H1 (cell line): ENCODE measurements around the gene FLT1. TPM values are rescaled to one million over a fixed set of nuclear protein-coding genes. Genes with fewer than 3 reads are reported as not detected.

Source experiments
- CTCF ChIA-PET: fragments of 300-600 bp; sonication (Branson Sonifier 250); formaldehyde crosslinking; loops from one replicate; lab custom pipeline; 2021; ENCODE audit not compliant: partially characterized antibody; lab: Charles Lee
- POLR2A ChIA-PET: fragments of 300-600 bp; sonication (Branson Sonifier 250); formaldehyde crosslinking; loops from one replicate; lab custom pipeline; 2021; ENCODE audit warnings: inconsistent platforms; ENCODE audit not compliant: partially characterized antibody; lab: Charles Lee
- DNase-seq, 2 experiments: peaks; one replicate each; pipeline versions ENCODE4 v3.0.0 to v3.0.0-alpha.2; 2010 to 2022; ENCODE audit warnings: low spot score in 2 of 2, low read depth in 1 of 2, mixed read lengths in 1 of 2
- FAIRE-seq: peaks from 2 replicates; lab custom pipeline; 2011; peaks lifted over from hg19 to GRCh38; lab: Jason Lieb, UNC
- H2AFZ ChIP-seq: 2 replicates; pipeline ENCODE4 v1.8.1; 2012; ENCODE audit warnings: low read length, inconsistent platforms
- H2AK5ac ChIP-seq: 2 replicates; pipeline ENCODE4 v1.6.1; 2013; ENCODE audit warnings: low read depth, low read length
- H2BK120ac ChIP-seq: replicated peaks from 2 replicates; pipeline ENCODE3; 2013; ENCODE audit warnings: low read depth, low read length, inconsistent platforms
- H2BK12ac ChIP-seq: 2 replicates; pipeline ENCODE4 v1.6.1; 2013; ENCODE audit warnings: low read depth, low read length
- H2BK15ac ChIP-seq: 2 replicates; pipeline ENCODE4 v1.6.1; 2013; ENCODE audit warnings: low read length
- H2BK20ac ChIP-seq: 2 replicates; pipeline ENCODE4 v1.6.1; 2013; ENCODE audit warnings: low read length
- H2BK5ac ChIP-seq: 2 replicates; pipeline ENCODE4 v1.6.1; 2013; ENCODE audit warnings: low read depth, low read length
- H3K14ac ChIP-seq: 2 replicates; pipeline ENCODE4 v1.6.1; 2013; ENCODE audit warnings: inconsistent platforms; ENCODE audit not compliant: insufficient read length
- H3K18ac ChIP-seq: 2 replicates; pipeline ENCODE4 v1.6.1; 2013; ENCODE audit warnings: low read length; ENCODE audit errors: extremely low read depth
- H3K23ac ChIP-seq: 2 replicates; pipeline ENCODE4 v1.6.1; 2013; ENCODE audit warnings: inconsistent platforms; ENCODE audit not compliant: insufficient read length
- H3K23me2 ChIP-seq: 2 replicates; pipeline ENCODE4 v1.6.1; 2013; ENCODE audit warnings: low read depth, low read length
- H3K27ac ChIP-seq: 2 replicates; pipeline ENCODE4 v1.6.1; 2011; ENCODE audit warnings: low read depth, low read length, inconsistent platforms
- H3K27me3 ChIP-seq, 4 experiments: replicated peaks in 1 of 4; 1 replicate in 1 of 4; 2 replicates in 3 of 4; pipeline versions ENCODE4 v1.6.1 to v1.8.1; 2011 to 2013; ENCODE audit warnings: low read length in 3 of 4, mild to moderate bottlenecking in 3 of 4, inconsistent platforms in 2 of 4, mixed read lengths in 2 of 4, moderate library complexity in 1 of 4; ENCODE audit not compliant: control insufficient read depth in 3 of 4, insufficient read depth in 3 of 4; ENCODE audit errors: extremely low read depth in 1 of 4
- H3K36me3 ChIP-seq, 4 experiments: 2 replicates each; pipeline versions ENCODE4 v1.6.1 to v1.8.1; 2011 to 2013; ENCODE audit warnings: mild to moderate bottlenecking in 4 of 4, low read length in 3 of 4, moderate library complexity in 2 of 4, control low read depth in 1 of 4, inconsistent platforms in 1 of 4; ENCODE audit not compliant: insufficient read depth in 4 of 4, control insufficient read depth in 2 of 4
- H3K4ac ChIP-seq: replicated peaks from 2 replicates; pipeline ENCODE3; 2013; ENCODE audit warnings: low read length, low read depth, mixed read lengths, inconsistent platforms; ENCODE audit not compliant: insufficient read length
- H3K4me1 ChIP-seq, 4 experiments: replicated peaks in 1 of 4; 1 replicate in 1 of 4; 2 replicates in 3 of 4; pipeline versions ENCODE4 v1.6.1 to v1.8.1; 2011 to 2013; ENCODE audit warnings: low read length in 3 of 4, inconsistent platforms in 2 of 4, mixed read lengths in 1 of 4; ENCODE audit not compliant: insufficient read depth in 4 of 4, control insufficient read depth in 3 of 4
- H3K4me2 ChIP-seq, 2 experiments: 2 replicates each; pipeline versions ENCODE4 v1.6.1 to v1.8.1; 2011 to 2013; ENCODE audit warnings: low read depth in 2 of 2, low read length in 2 of 2, control low read depth in 1 of 2, inconsistent platforms in 1 of 2, mild to moderate bottlenecking in 1 of 2; ENCODE audit not compliant: insufficient read depth in 1 of 2
- H3K4me3 ChIP-seq, 4 experiments: fragments of 200-600, 300-600 bp in 1 of 4; sonication (generic), shearing (Covaris generic), sonication (Bioruptor Twin) in 1 of 4; 2 replicates each; pipeline versions ENCODE4 v1.5.1 to v1.8.1; 2011 to 2016; ENCODE audit warnings: low read length in 4 of 4, low read depth in 3 of 4, control low read depth in 2 of 4, inconsistent platforms in 2 of 4, mild to moderate bottlenecking in 2 of 4, mixed read lengths in 1 of 4, moderate library complexity in 1 of 4; ENCODE audit not compliant: insufficient read depth in 2 of 4; ENCODE audit errors: extremely low read depth in 1 of 4
- H3K56ac ChIP-seq: replicated peaks from 2 replicates; pipeline ENCODE3; 2013; ENCODE audit warnings: low read depth, mild to moderate bottlenecking, mixed read lengths, low read length, inconsistent platforms; ENCODE audit not compliant: insufficient read length
- H3K79me1 ChIP-seq: 2 replicates; pipeline ENCODE4 v1.6.1; 2013; ENCODE audit warnings: low read depth, low read length, control low read depth
- H3K79me2 ChIP-seq, 2 experiments: 2 replicates each; pipeline versions ENCODE4 v1.6.1 to v1.8.1; 2012 to 2013; ENCODE audit warnings: low read length in 2 of 2, mild to moderate bottlenecking in 2 of 2, inconsistent platforms in 1 of 2; ENCODE audit not compliant: insufficient read depth in 2 of 2, control insufficient read depth in 1 of 2
- H3K9ac ChIP-seq, 4 experiments: replicated peaks in 1 of 4; 1 replicate in 1 of 4; 2 replicates in 3 of 4; pipeline versions ENCODE4 v1.6.1 to v1.8.1; 2011 to 2013; ENCODE audit warnings: low read depth in 3 of 4, low read length in 3 of 4, control low read depth in 2 of 4, mild to moderate bottlenecking in 2 of 4, moderate library complexity in 2 of 4, inconsistent platforms in 1 of 4; ENCODE audit errors: extremely low read depth in 1 of 4
- H3K9me3 ChIP-seq, 2 experiments: 2 replicates each; pipeline versions ENCODE4 v1.6.1 to v1.8.1; 2012 to 2013; ENCODE audit warnings: mild to moderate bottlenecking in 2 of 2, moderate library complexity in 2 of 2, control low read depth in 1 of 2, inconsistent platforms in 1 of 2, low read depth in 1 of 2, low read length in 1 of 2, mixed read lengths in 1 of 2; ENCODE audit not compliant: insufficient read depth in 2 of 2
- H4K20me1 ChIP-seq, 2 experiments: replicated peaks in 1 of 2; 2 replicates each; pipeline versions ENCODE3 to v1.8.1; 2011 to 2013; ENCODE audit warnings: inconsistent platforms in 2 of 2, low read length in 2 of 2, mild to moderate bottlenecking in 1 of 2; ENCODE audit not compliant: insufficient read depth in 2 of 2, control insufficient read depth in 1 of 2
- H4K5ac ChIP-seq: 2 replicates; pipeline ENCODE4 v1.6.1; 2013; ENCODE audit warnings: low read length, low read depth, mixed read lengths, inconsistent platforms; ENCODE audit not compliant: insufficient read length
- H4K8ac ChIP-seq: 2 replicates; pipeline ENCODE4 v1.8.0; 2013; ENCODE audit warnings: mild to moderate bottlenecking, moderate library complexity, low read length, inconsistent platforms; ENCODE audit not compliant: insufficient read depth; ENCODE audit errors: extremely low read depth
- H4K91ac ChIP-seq: replicated peaks from 2 replicates; pipeline ENCODE3; 2013; ENCODE audit warnings: low read length, mixed read lengths, inconsistent platforms; ENCODE audit not compliant: insufficient read length
- ASH2L ChIP-seq: fragments of 200-600, 300-600 bp; sonication (generic); IDR thresholded peaks from one replicate; pipeline ENCODE4 v1.7.1; 2017; ENCODE audit warnings: low read length
- BCL11A ChIP-seq, 2 experiments: IDR thresholded peaks; one replicate each; pipeline ENCODE4 v1.6.1; 2011; ENCODE audit warnings: low read depth in 2 of 2, low read length in 2 of 2, mild to moderate bottlenecking in 2 of 2
- BRCA1 ChIP-seq: IDR thresholded peaks from 2 replicates; pipeline ENCODE4 v1.6.1; 2012; ENCODE audit warnings: low read depth, low read length, improper control_type of control experiment
- CBX8 ChIP-seq: fragments of 300-800, 300-1000 bp; sonication (generic); IDR thresholded peaks from 2 replicates; pipeline ENCODE4 v1.7.1; 2016; ENCODE audit warnings: low read depth, low read length, borderline replicate concordance
- JUN ChIP-seq: IDR thresholded peaks from 2 replicates; pipeline ENCODE4 v1.6.1; 2011; ENCODE audit warnings: low read depth, mild to moderate bottlenecking, improper control_type of control experiment, low read length
- KDM5A ChIP-seq: fragments of 200-600 bp; IDR thresholded peaks from 2 replicates; pipeline ENCODE4 v1.7.1; 2012; ENCODE audit warnings: mild to moderate bottlenecking, low read length, inconsistent platforms, mixed read lengths
- POU5F1 ChIP-seq: IDR thresholded peaks from 2 replicates; pipeline ENCODE4 v1.6.1; 2011; ENCODE audit warnings: low read depth, mild to moderate bottlenecking, low read length, moderate library complexity
- RBBP5 ChIP-seq: IDR thresholded peaks from 2 replicates; pipeline ENCODE4 v1.7.1; 2012; ENCODE audit warnings: low read depth, mild to moderate bottlenecking, inconsistent platforms, low read length, moderate library complexity, borderline replicate concordance
- SIRT6 ChIP-seq: IDR thresholded peaks from one replicate; pipeline ENCODE4 v1.7.1; 2012; ENCODE audit warnings: low read length, inconsistent platforms
- SP1 ChIP-seq: IDR thresholded peaks from 2 replicates; pipeline ENCODE4 v1.6.1; 2011; ENCODE audit warnings: low read depth, low read length
- SP2 ChIP-seq: IDR thresholded peaks from 2 replicates; pipeline ENCODE4 v1.6.1; 2012; ENCODE audit warnings: mild to moderate bottlenecking, low read length, inconsistent platforms
- TCF12 ChIP-seq: IDR thresholded peaks from 2 replicates; pipeline ENCODE4 v1.6.1; 2011; ENCODE audit warnings: low read depth, mild to moderate bottlenecking, low read length
- YY1 ChIP-seq: IDR thresholded peaks from 2 replicates; pipeline ENCODE4 v1.6.1; 2011; ENCODE audit warnings: low read depth, mild to moderate bottlenecking, low read length
- WGBS, 2 experiments: shearing (Covaris generic) in 1 of 2; methylation state at CpG; one replicate each; pipeline versions ENCODE4 v1.1.6 to v1.1.7; 2013 to 2015; ENCODE audit warnings: low lambda C conversion rate in 2 of 2, mixed read lengths in 2 of 2, inconsistent platforms in 1 of 2, low coverage in 1 of 2, missing lambda C conversion rate in 1 of 2; ENCODE audit not compliant: insufficient replicate concordance in 2 of 2, insufficient coverage in 1 of 2, insufficient read length in 1 of 2; ENCODE audit errors: extremely low coverage in 1 of 2, missing lambda C conversion rate in 1 of 2; 5-methylcytosine and 5-hydroxymethylcytosine counted together
- polyA plus RNA-seq, 7 experiments: library from polyadenylated mRNA; depleted of rRNA in 3 of 7; stranded (reverse) in 5 of 7; unstranded in 2 of 7; fragments of >200 nt in 5 of 7; fragments of 200-250 nt in 2 of 7; gene quantifications; 1 replicate in 5 of 7; 2 replicates in 1 of 7; 4 replicates in 1 of 7; pipeline versions ENCODE4 v1.2.1 to v1.2.3, GENCODE V29; 2011 to 2013; ENCODE audit warnings: missing spikeins in 2 of 7, mixed read lengths in 2 of 7
- total RNA-seq: library from RNA; stranded (reverse); fragmentation: NEBNext Ultra II Directional; extraction: Animal tissue kit (Norgen Biotek cat#: 25700); gene quantifications from 2 replicates; pipeline ENCODE4 v1.2.1, GENCODE V29; 2021

FLT1 gene
- total and polyA plus RNA-seq, 2 of the 8 experiments (the other 6 are each of a cell fraction or from before 2014, with no cell fraction given) = 19.7 to 90.2 TPM

GRCh38 chr13:28333204-28333881 lies 161.6 kb downstream of the FLT1 start:
- Histone ChIP-seq H2BK12ac (no peak overlapping the region), H3K9me3 (no peaks in the 10 kb centered on the region), H4K5ac (no peak overlapping the region), H3K4me1 (no peaks in the 10 kb centered on the region), H3K23me2 (no peaks in the 10 kb centered on the region), H3K4ac (no peak overlapping the region), H3K36me3 (peaks cover 2 to 37% (median 17%) of the 10 kb centered on the region in 4 experiments; a peak in 7 of 8 replicates), H2AK5ac (no peak overlapping the region), H3K23ac (no peak overlapping the region), H3K18ac (no peak overlapping the region), H3K14ac (no peak overlapping the region), H4K91ac (no peak overlapping the region), H4K20me1 (no peaks in the 10 kb centered on the region), H3K79me1 (0 out of 2 replicates have a peak, but pooled peaks cover 2% of the 10 kb centered on the region), H3K79me2 (no peaks in the 10 kb centered on the region), H2BK20ac (no peak overlapping the region), H3K27me3 (no peaks in the 10 kb centered on the region), H2AFZ (no peak overlapping the region), H3K27ac (no peak overlapping the region), H3K4me3 (no peak overlapping the region), H3K9ac (no peak overlapping the region), H3K56ac (no peak overlapping the region), H4K8ac (no peak overlapping the region), H3K4me2 (no peak overlapping the region), H2BK120ac (no peak overlapping the region), H2BK5ac (no peak overlapping the region), H2BK15ac (no peak overlapping the region)
- 96% methylated on average over 2 of the region's 2 CpGs; no CpG with 5 or more reads in 1 of the 2 experiments for WGBS, 2 experiments
- ChIA-PET CTCF (interaction anchor here (0.8 to 1.7 kb wide), 3 partner anchors 11 to 20 kb away, joined by 3 to 4 read pairs (median 3); no protein-coding TSS in a partner anchor), POLR2A (no interaction called here)
- DNase-seq (no peak), FAIRE-seq (no peak)
- TF ChIP-seq SP2 (no peak), BCL11A (IDR thresholded peaks at IDR 0.05; ENCODE audit: low read depth in 2 of 2, low read length in 2 of 2) (no peak), ASH2L (no peak), BRCA1 (no peak), YY1 (no peak), KDM5A (no peak), SIRT6 (no peak), TCF12 (no peak), POU5F1 (no peak), CBX8 (no peak), JUN (no peak), RBBP5 (no peak), SP1 (no peak)
